BE2C (cell line): ENCODE data around the gene STMN3.
"Not testable (repeated sequence)": the region's sequence is repeated elsewhere in the genome, so short reads cannot be mapped to it uniquely, and the experiment has no call there.

Experiments
- DNase-seq: peaks from one replicate; pipeline ENCODE4 v3.0.0-alpha.2; 2020
- H3K27me3 ChIP-seq: fragments of 250-450 bp; sonication (Bioruptor Pico); 2 replicates; pipeline ENCODE4 v1.5.1; 2020; ENCODE audit warnings: mild to moderate bottlenecking
- H3K36me3 ChIP-seq: fragments of 250-450 bp; sonication (Bioruptor Pico); 2 replicates; pipeline ENCODE4 v1.5.1; 2020; ENCODE audit warnings: mild to moderate bottlenecking
- H3K4me1 ChIP-seq: fragments of 250-450 bp; sonication (Bioruptor Pico); 2 replicates; pipeline ENCODE4 v1.5.1; 2020
- H3K4me3 ChIP-seq: 2 replicates; pipeline ENCODE4 v1.5.1; 2011; ENCODE audit warnings: low read depth, low read length
- H3K9me3 ChIP-seq: fragments of 250-450 bp; sonication (Bioruptor Pico); 2 replicates; pipeline ENCODE4 v1.5.1; 2020
- TF ChIP-seq, protein P1 (sequence below): IDR thresholded peaks from 2 replicates; pipeline ENCODE4 v1.5.1; 2012; ENCODE audit warnings: mild to moderate bottlenecking, low read depth, low read length

The STMN3 gene

DNA sequence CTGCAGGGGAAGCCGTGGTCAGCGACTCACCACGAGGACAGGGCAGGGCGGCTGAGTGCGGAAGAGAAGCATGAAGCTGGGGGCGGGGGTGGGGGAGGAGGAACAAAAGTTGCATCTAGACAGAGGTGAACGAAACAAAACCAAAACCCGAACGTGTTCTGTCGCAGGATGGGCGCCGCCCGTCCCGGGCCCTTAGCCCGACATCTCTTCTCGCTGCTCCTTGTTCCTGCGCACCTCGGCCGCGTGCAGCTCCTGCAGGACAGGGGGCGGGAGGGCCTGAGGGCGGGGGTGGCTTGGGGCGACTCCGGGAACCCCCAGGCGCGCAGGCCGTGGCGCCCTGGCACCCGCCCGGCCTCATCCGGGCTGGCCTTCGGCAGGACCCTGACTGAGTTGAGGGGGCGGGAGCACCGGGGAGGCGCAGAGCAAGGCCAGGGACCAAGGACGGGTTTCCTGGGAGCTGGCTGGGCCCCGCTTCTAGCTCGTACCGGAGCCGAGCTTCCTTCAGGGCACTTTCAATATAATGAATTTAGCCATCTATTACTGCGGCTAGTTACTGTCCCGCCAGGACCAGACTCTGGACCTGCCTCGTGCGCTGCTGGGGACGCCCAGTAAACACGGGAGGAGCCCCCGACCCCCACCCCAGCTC, 12.0 kb downstream of the STMN3 start:
- H3K4me1 ChIP-seq, result peaks cover 3% of the 10 kb centered on the region
- peaks cover 3% of the 10 kb centered on the region; the same call in 1 of the 2 replicates for H3K27me3 ChIP-seq
- peaks cover 26% of the 10 kb centered on the region for H3K36me3 ChIP-seq
- H3K9me3 ChIP-seq, result no peaks in the 10 kb centered on the region
- DNase-seq, result no peak
- H3K4me3 ChIP-seq, result no peak overlapping the region
- TF ChIP-seq, protein P1, sequence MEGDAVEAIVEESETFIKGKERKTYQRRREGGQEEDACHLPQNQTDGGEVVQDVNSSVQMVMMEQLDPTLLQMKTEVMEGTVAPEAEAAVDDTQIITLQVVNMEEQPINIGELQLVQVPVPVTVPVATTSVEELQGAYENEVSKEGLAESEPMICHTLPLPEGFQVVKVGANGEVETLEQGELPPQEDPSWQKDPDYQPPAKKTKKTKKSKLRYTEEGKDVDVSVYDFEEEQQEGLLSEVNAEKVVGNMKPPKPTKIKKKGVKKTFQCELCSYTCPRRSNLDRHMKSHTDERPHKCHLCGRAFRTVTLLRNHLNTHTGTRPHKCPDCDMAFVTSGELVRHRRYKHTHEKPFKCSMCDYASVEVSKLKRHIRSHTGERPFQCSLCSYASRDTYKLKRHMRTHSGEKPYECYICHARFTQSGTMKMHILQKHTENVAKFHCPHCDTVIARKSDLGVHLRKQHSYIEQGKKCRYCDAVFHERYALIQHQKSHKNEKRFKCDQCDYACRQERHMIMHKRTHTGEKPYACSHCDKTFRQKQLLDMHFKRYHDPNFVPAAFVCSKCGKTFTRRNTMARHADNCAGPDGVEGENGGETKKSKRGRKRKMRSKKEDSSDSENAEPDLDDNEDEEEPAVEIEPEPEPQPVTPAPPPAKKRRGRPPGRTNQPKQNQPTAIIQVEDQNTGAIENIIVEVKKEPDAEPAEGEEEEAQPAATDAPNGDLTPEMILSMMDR, result no peak

DNA sequence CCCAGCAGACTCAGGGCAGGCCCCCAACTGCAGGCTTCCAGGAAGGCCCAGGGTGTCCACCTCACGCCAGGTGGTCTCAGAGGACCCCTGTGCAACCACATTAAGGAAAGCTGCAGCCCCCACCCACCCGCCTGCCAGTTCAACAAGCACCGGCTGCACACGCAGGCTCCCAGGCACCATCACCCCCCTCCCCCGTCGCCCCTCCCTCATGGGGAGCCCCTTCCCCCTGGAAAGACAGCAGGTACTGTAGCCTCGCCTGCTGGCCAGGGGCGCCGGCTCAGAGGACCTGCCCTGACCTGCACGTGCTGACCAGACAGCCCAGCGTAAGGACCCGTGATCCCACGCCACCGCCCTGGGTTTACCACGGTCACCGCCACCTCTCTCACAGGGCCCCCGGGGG, 12.5 kb downstream of the STMN3 start:
- not testable (repeated sequence) for DNase-seq, H3K27me3 ChIP-seq, H3K9me3 ChIP-seq, H3K4me3 ChIP-seq, H3K4me1 ChIP-seq
- H3K36me3 ChIP-seq, result peaks cover 26% of the 10 kb centered on the region

DNA sequence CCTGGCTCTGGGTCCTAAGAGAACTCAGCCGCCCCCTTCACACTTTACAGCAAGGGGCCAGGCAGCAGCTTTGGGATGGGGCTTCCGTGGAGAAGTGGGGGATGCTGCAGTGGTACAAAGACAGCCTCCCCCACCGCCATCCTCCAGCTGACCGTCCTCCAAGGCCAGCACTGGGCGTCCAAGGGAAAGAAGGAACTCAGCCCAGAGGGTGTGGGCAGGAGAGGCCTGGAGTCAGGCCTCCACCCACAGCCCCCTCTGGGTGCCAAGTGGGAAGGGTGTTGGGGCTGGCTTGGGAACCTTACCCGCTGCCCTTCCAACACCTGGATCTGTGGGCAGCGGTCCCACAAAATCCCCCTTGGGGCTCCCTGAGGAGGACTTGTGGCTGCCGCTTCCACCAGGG, 13.1 kb downstream of the STMN3 start:
- Histone ChIP-seq H3K27me3 (peaks cover 3% of the 10 kb centered on the region; the same call in 1 of the 2 replicates), H3K9me3 (no peaks in the 10 kb centered on the region), H3K4me3 (no peak overlapping the region), H3K4me1 (peaks cover 3% of the 10 kb centered on the region), H3K36me3 (peaks cover 23% of the 10 kb centered on the region)
- no peak for DNase-seq
- TF ChIP-seq, protein P1, result no peak

DNA sequence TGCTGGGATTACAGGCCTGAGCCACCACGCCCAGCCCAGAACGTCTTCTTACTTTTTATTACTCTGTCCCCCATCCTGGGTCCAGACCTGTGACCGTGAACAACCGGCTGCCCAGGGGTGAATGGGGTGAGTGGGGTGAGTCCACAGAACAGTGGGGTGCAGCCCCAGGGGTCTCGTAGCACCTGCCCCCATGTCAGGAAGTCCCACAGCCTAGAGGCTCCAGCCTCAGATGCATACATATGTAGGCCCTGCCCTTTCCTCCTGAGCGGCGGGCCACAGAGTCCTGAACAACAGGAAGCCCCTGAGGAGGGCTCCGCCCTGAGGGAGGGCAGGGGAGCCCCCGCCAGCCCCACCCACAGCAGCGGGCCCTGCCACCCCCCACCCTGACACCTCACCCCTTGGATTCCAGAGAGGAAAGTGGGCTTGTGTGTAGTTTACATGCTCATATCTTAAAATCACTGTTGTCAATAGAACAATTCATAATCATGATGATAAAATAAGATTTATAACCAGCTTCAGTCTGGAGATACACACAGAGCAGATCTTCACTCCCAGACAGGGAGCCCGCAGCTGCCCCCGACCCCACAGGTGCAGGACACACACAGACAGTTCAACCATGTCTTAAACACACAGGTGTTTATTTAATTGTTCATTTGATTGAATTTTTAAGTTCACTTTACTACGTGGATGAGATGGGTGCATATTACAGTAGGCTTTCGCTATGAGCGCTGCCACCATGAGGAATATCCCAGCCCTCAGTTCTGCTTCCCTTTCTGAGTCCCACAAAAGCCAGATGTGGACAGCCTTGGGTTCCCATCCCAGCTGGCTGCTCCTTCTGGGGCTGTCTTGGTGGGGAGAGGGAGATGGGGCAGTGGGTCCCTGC, 13.9 kb downstream of the STMN3 start:
- H3K4me3 ChIP-seq, result no peak overlapping the region
- H3K4me1 ChIP-seq, result peaks cover 3% of the 10 kb centered on the region
- peaks cover 3% of the 10 kb centered on the region; the same call in 1 of the 2 replicates for H3K27me3 ChIP-seq
- no peaks in the 10 kb centered on the region for H3K9me3 ChIP-seq
- DNase-seq, result no peak
- TF ChIP-seq, protein P1, result no peak
- H3K36me3 ChIP-seq, result peaks cover 21% of the 10 kb centered on the region

DNA sequence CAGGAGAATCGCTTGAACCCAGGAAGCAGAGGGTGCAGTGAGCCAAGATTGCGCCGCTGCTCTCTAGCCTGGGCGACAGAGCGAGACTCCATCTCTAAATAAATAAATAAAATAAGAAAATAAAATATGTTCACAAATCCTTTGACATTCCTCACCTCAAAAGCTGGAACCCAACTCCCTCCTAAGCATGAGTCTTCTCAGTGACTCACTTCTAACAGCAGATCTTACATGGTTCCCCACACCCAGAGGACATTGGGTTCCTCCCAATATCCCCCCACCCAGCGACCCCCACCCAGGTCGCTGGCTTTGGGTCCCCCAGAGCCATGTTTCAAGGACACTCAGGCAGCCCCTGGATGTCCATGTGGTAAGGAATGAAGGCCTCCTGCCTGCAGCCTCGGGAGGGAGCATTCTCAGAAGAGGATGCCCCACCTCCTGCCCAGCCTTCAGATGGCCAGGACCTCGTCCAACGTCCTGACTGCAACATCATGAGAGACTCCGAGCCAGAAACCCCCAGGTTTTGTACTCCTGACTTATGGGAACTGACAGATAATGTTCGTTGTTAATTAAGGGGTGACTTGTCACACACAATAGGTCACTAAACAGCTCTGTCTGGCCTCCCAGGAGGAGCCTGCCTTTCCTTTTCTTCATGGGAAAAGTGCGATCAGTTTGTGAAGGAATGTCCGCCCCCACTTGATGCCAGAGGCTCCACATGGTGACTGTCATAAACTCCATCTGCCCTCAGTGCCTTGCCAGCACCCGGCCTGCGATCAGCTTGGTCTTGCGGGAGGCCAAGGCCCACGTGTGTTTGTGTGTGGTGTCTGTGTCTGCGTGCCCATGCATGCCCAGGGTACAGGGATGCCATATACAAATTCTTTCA, 16.2 kb downstream of the STMN3 start:
- Histone ChIP-seq H3K27me3 (no peaks in the 10 kb centered on the region), H3K36me3 (peaks cover 5% of the 10 kb centered on the region), H3K4me1 (no peaks in the 10 kb centered on the region; the same call in 1 of the 2 replicates), H3K9me3 (no peaks in the 10 kb centered on the region), H3K4me3 (no peak overlapping the region)
- TF ChIP-seq, protein P1, result no peak
- DNase-seq, result no peak

DNA sequence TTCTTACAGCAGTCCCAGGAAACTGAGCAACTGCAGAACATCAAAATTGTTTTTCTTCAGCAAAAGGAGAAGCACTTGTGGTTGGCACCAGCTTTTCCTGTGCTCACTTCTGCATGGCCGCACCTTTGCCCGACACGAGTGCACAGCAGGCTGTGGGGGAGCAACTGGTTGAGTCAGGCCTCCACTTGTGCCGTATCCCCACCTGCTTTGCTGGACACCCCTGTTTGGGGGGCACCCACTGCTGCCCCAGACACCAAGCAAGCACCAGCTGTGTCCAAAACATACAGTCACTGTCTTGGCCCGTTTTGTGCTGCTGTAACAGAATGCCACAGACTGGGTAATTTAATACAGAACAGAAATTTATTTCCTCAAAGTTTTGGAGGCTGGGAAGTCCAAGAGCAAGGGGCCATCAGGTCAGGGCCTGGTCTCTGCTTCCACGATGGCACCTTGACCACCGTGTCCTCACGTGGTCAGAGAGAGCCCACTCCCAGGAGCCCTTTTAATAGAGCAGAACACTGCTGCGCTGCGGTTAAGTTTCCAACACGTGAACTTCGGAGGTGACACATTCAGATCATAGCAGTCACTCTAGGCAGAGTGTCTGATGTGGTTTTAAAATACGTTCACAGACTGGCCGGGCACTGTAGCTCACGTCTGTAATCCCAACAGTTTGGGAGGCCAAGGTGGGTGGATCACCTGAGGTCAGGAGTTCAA, 17.6 kb downstream of the STMN3 start:
- TF ChIP-seq, protein P1, result no peak
- DNase-seq, result no peak
- no peaks in the 10 kb centered on the region for H3K36me3 ChIP-seq
- H3K27me3 ChIP-seq, result no peaks in the 10 kb centered on the region
- no peak overlapping the region for H3K4me3 ChIP-seq
- no peaks in the 10 kb centered on the region for H3K9me3 ChIP-seq
- H3K4me1 ChIP-seq, result no peaks in the 10 kb centered on the region
